D721Med (cell line): ENCODE measurements around the gene PIK3CD.

ENCODE experiments used
- DNase-seq: peaks from one replicate; pipeline ENCODE4 v3.0.0; 2011; ENCODE audit warnings: low spot score; ENCODE audit not compliant: insufficient read length
- FAIRE-seq: peaks from 2 replicates; lab custom pipeline; 2011; peaks lifted over from hg19 to GRCh38; lab: Jason Lieb, UNC
- TF ChIP-seq, protein P1 (sequence below): IDR thresholded peaks from 2 replicates; pipeline ENCODE4 v1.5.1; 2012; ENCODE audit warnings: mild to moderate bottlenecking, control low read depth; ENCODE audit not compliant: insufficient read depth; ENCODE audit errors: missing control alignments

PIK3CD gene

GRCh38 chr1:9605946-9606455, 45.5 kb upstream of the PIK3CD start:
- FAIRE-seq: no peak
- DNase-seq: no peak
- TF ChIP-seq, protein P1, sequence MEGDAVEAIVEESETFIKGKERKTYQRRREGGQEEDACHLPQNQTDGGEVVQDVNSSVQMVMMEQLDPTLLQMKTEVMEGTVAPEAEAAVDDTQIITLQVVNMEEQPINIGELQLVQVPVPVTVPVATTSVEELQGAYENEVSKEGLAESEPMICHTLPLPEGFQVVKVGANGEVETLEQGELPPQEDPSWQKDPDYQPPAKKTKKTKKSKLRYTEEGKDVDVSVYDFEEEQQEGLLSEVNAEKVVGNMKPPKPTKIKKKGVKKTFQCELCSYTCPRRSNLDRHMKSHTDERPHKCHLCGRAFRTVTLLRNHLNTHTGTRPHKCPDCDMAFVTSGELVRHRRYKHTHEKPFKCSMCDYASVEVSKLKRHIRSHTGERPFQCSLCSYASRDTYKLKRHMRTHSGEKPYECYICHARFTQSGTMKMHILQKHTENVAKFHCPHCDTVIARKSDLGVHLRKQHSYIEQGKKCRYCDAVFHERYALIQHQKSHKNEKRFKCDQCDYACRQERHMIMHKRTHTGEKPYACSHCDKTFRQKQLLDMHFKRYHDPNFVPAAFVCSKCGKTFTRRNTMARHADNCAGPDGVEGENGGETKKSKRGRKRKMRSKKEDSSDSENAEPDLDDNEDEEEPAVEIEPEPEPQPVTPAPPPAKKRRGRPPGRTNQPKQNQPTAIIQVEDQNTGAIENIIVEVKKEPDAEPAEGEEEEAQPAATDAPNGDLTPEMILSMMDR: no peak

- DNase-seq (no peak), FAIRE-seq (no peak)
- TF ChIP-seq, protein P1: no peak
Observed at GRCh38 chr1:9606458-9606857, 45.1 kb upstream of the PIK3CD start.

DNA sequence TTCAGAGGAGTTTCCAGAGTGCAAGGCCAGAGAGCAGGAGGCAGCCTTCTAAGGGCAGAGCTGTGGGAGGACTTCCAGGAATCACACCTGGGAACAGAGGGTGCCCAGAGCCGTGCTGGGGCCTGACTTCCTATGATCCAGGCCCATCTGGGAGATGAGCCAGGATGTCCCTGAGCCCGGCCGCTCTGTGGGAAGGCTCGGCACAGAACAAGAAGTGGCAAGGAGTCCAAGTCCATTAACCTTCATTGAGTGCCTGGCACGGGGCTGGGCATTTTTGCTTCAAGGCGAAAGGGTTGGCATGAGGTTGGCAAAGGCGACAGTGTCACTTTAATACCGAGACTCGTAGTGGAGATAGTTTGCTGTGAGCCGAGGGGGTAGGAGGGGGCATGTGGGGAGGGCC, 44.6 kb upstream of the PIK3CD start:
- no peak for FAIRE-seq
- TF ChIP-seq, protein P1: no peak
- DNase-seq: no peak

GRCh38 chr1:9607352-9607751, 44.2 kb upstream of the PIK3CD start:
- TF ChIP-seq, protein P1: no peak
- FAIRE-seq (no peak), DNase-seq (no peak)

GRCh38 chr1:9609998-9610397, 41.5 kb upstream of the PIK3CD start:
- FAIRE-seq (no peak), DNase-seq (no peak)
- TF ChIP-seq, protein P1: no peak

DNA sequence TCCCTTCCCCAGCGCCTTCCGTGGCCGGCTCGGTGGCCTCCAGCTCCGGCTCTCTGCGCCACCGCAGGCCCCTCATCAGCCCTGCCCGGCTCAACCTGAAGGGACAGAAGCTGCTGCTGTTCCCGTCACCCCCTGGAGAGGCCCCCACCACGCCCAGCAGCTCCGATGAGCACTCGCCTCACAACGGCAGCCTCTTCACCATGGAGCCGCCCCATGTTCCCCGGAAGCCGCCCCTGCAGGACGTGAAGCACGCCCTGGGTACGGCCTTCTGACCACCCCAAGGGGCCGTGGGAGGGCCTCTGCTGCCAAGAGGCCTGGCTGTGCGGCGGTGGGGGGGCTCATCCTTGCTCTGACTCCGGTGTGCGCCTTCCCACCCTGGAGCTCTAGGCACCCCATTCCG, 41.0 kb upstream of the PIK3CD start:
- FAIRE-seq: no peak
- DNase-seq: no peak
- TF ChIP-seq, protein P1: no peak

DNA sequence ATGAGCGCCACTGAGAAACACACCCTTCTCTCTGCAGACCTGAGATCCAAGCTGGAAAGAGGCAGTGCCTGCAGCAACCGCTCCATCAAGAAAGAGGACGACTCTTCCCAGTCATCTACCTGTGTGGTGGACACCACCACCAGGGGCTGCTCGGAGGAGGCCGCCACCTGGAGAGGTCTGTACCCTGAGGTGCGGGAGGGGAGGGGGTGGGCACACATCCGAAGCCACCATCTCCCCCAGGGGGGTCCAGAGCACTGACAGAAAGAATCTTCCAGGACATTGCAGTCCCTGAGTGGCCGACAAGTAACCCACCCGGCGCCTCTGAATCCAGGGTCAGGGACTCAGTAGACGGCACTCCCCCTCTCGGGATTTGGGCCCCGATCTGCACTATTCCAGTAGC, 39.8 kb upstream of the PIK3CD start:
- TF ChIP-seq, protein P1: no peak
- DNase-seq: no peak
- FAIRE-seq: no peak
